Right ventricle myocardium superior (tissue), 1 donor: ENCODE measurements around the gene OR6B1. TPM values are rescaled to one million over a fixed set of nuclear protein-coding genes. Genes with fewer than 3 reads are reported as not detected.
"Not testable (repeated sequence)": the region's sequence is repeated elsewhere in the genome, so short reads cannot be mapped to it uniquely, and the experiment has no call there.

ENCODE experiments used
- ATAC-seq: fragments of 200-7000 bp; cut with Tn5 transposase; one replicate; pipeline ENCODE4 v1.9.1; 2020; ENCODE audit warnings: mild to moderate bottlenecking; ENCODE audit not compliant: poor library complexity
- DNase-seq: peaks from one replicate; pipeline ENCODE4 v3.0.0-alpha.2; 2020
- intact Hi-C: fragments of 100-400 bp; cut with DNase I; formaldehyde crosslinking; loops from one replicate; pipeline ENCODE4 v1.11.2; 2022
- total RNA-seq: library from RNA; stranded (reverse); fragmentation: NEBNext Ultra II Directional; extraction: Animal tissue kit (Norgen Biotek cat#: 25700); gene quantifications from one replicate; pipeline ENCODE4 v1.2.1, GENCODE V29; 2021
- donor health status: DM: no; HTN: yes; CAD: no; lungs with severe emphysema.

Gene OR6B1
- total RNA-seq, 1 donor from 2014 or later = not detected

- intact Hi-C loops = no loop called here
- no peak for ATAC-seq
- no peak for DNase-seq
These were observed 6.2 kb upstream of the OR6B1 start for GRCh38 chr7:143993924-143994323.

DNA sequence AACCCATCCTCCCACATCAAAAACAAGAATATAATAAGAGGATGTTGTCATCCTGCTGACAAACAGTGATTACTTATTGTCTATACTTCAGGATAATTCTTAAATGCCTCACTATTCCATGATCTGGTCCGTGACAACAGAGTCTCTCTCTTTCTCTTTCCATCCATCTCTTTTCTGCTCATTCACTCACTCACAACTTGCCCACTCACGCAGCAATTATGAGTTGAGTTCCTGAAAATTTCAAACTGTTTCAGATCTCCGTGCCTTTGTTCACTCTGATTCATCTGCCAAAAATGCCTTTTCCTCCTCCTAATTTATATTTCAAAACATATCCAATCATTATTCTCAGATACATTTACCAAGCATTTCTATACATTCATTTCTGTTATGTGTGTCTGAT is 1.4 kb downstream of the OR6B1 start:
- no peak for ATAC-seq
- intact Hi-C loops = no loop called here

GRCh38 chr7:144004703-144005102 is 4.6 kb downstream of the OR6B1 start:
- intact Hi-C loops = no loop called here
- no peak for ATAC-seq

More for the DNA sequence above, 1.4 kb downstream of the OR6B1 start:
- DNase-seq = no peak

GRCh38 chr7:144006029-144006691 is 6.0 kb downstream of the OR6B1 start:
- intact Hi-C loops = no loop called here
- no peak for ATAC-seq
- DNase-seq = no peak

More at GRCh38 chr7:144004703-144005102, 4.6 kb downstream of the OR6B1 start:
- DNase-seq = no peak

DNA sequence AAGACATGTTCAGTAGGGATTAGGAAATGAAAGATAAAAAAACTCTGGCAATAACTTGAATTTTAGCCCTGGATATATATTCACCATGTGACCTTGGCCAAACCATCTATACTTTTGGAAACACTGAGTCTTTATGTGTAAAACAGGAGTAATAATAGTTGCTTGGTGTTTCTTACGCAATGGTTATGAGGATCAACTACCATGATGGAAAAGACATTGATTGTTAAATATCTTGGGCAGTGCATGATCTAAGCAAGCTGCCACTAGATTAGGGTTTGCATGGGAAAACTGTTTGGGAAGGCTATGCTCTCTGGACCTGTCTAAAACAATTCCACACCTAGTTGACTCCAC is 6.5 kb downstream of the OR6B1 start:
- no peak for ATAC-seq
- intact Hi-C loops = no loop called here
- DNase-seq = no peak

GRCh38 chr7:144009361-144009760 is 9.2 kb downstream of the OR6B1 start:
- intact Hi-C loops = no loop called here
- ATAC-seq (no peak), DNase-seq (no peak)

DNA sequence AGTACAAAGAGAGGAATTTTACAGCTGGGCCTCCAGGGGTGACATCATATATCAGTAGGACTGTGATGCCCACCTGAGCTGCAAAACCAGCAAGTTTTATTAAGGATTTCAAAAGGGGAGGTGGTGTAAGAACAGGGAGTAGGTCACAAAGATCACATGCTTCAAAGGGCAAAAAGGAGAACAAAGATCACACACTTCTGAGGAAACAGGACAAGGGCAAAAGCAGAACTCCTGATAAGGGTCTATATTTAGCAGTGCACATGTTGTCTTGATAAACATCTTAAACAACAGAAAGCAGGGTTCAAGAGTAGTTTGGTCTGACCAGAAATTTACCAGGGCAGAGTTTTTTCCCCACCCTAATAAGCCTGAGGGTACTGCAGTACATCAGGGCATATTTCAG is 9.9 kb downstream of the OR6B1 start:
- DNase-seq, intact Hi-C loops, ATAC-seq: not testable (repeated sequence)

DNA sequence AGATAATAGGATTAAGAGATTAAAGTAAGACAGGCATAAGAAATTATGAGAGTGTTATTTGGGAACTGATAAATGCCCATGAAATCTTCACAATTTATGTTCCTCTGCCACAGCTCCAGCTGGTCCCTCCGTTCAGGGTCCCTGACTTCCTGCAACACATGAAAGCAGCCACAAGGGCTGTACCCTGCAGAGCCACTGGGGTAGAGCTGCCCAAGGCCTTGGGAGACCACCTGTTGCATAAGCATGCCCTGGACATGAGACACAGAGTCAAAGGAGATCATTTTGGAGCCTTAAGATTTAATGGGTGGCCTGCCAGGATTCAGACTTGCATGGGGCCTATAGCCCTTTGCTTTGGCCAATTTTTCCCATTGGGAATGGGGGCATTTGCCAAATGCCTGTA is 10.7 kb downstream of the OR6B1 start:
- DNase-seq, intact Hi-C loops, ATAC-seq: not testable (repeated sequence)

- no peak for ATAC-seq
- intact Hi-C loops = no loop called here
- no peak for DNase-seq
These were observed 11.5 kb downstream of the OR6B1 start for GRCh38 chr7:144011458-144012230.

GRCh38 chr7:144018065-144018464 is 17.9 kb downstream of the OR6B1 start:
- ATAC-seq (no peak), DNase-seq (no peak)
- intact Hi-C loops = no loop called here

DNA sequence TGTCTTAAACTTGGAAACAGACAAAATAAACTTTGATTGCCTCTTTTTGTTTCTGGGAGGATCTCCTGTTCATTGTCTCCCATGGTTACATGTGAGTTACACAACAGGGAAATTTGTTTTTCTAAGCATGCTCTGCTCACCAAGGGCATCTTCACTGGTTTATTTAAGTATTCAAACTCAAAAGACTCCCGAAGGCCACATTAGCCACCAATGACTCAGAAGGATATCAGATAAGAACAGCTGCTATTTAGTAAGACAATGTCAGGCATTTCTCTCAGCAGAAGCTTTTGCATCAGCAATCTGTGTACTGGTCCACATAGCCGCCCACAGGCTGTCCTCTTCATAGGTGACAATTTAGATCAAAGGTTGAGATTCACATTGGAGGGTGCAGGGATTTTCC is 19.3 kb downstream of the OR6B1 start:
- intact Hi-C loops = no loop called here
- DNase-seq (no peak), ATAC-seq (peak; percentile 79)

DNA sequence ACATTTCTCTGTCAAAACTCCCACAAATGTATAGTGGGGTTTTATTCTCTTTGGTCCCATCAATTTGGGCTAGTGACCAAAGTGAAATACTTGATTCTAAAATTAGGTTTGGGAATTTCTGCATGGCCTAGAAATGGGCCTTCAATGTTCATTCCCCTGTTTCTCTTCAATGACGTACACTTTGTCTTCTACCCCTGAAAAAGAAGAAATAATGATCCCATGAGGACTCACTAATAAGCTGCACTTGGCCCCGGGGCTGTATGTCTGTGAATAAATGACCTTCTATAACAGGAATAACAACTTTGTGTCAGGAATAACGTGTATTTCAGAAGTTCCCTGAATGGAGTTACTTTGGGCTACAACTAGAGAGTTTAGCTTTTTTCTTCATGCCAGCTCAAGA is 20.2 kb downstream of the OR6B1 start:
- peak; percentile 67 for ATAC-seq
- intact Hi-C loops = loop anchor here (10.0 kb wide), 1 partner anchor 116 kb away; the partner anchor contains the start of gene TCAF1
- no peak for DNase-seq

GRCh38 chr7:144022169-144022568 is 22.0 kb downstream of the OR6B1 start:
- no peak for DNase-seq
- no peak for ATAC-seq
- intact Hi-C loops = loop anchor here (10.0 kb wide), 1 partner anchor 117 kb away; the partner anchor contains the start of gene TCAF1

DNA sequence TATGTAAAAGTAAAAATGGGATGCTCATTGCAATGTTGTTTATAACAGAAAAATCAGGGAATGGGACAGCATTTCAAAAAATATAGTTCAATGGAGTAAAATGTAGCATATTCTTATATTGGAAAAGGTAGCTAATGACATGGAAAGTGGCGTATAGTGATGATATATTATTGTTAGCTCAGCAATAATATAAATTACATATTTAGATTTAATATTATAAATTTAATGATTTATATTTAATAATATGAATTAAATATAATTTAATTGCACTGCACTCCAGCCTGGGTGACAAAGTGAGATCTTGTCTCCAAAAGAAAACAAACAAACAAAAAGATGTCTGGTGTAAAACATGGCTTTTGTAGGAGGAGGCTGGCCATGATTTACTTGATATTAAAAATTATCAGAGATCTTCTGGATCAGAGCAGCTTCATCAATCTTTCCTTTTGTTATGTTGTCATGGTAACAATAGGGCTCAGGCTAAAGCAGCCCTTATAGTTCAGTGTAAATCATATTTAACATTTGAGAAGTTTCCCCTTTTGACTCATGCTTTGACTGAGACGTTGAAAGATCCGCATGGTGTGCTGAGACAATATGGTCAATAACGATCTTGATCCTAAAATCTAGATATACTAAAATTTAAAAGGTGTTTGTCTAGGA is 23.2 kb downstream of the OR6B1 start:
- intact Hi-C loops = loop anchor here (10.0 kb wide), 1 partner anchor 118 kb away; the partner anchor contains the start of gene TCAF1

DNA sequence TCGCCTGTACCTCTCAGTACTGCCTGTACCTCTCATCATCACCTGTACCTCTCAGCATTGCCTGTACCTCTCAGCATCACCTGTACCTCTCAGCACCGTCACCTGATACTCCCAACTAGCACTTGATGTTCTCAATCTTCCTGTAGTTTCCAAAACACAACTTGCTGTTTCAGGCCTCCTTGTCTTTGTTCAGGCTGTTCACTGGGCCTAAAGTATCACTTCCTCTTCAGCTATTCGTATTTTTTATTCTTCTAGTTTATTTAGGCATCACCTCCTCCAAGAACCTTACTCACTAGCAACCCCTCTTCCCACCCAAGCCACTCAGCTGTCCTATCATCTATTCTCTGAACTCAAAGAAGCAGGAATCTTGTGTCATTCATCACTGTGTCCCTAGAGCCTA is 24.1 kb downstream of the OR6B1 start:
- intact Hi-C loops = loop anchor here (10.0 kb wide), 1 partner anchor 119 kb away; the partner anchor contains the start of gene TCAF1
- ATAC-seq = no peak

More for the DNA sequence above, 23.2 kb downstream of the OR6B1 start:
- no peak for ATAC-seq
- DNase-seq = no peak

GRCh38 chr7:144026203-144026883 is 26.2 kb downstream of the OR6B1 start:
- no peak for DNase-seq
- no peak for ATAC-seq
- intact Hi-C loops = loop anchor here (10.0 kb wide), 1 partner anchor 122 kb away; the partner anchor contains the start of gene TCAF1

More for the DNA sequence above, 24.1 kb downstream of the OR6B1 start:
- no peak for DNase-seq

GRCh38 chr7:144027070-144027469 is 26.9 kb downstream of the OR6B1 start:
- ATAC-seq = peak; percentile 58
- intact Hi-C loops = loop anchor here (10.0 kb wide), 1 partner anchor 122 kb away; the partner anchor contains the start of gene TCAF1
- DNase-seq = no peak

GRCh38 chr7:144027974-144028373 is 27.9 kb downstream of the OR6B1 start:
- intact Hi-C loops = loop anchor here (10.0 kb wide), 1 partner anchor 123 kb away; the partner anchor contains the start of gene TCAF1
- ATAC-seq (no peak), DNase-seq (no peak)
